ENCODE measurements around the gene OVAAL.

OVAAL gene

DNA sequence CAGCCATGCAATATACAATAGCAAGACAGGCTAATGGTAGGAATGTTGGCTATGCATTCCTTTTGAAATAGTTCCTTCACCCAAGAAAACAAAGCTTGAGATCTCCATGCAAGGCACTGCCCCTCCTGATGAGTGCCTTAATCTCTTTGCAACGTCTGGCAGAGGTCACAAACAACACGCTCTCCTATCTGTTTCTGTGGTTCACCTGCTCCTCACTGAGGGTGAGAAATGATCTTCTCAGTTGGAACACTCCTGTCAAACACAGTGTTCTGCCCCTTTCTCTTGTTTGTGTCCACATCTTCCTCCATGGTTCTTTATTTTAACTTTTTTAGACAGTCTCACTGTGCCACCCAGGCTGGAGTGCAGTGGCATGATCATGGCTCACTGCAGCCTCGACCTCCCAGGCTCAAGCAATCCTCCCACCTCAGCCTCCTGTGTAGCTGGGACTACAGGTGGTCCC lies 51.8 kb downstream of the OVAAL start:
- H3K27ac ChIP-seq (ENCODE audit: low read depth, low read length): no peak overlapping the region
- no peaks in the 10 kb centered on the region for H3K9me2 ChIP-seq (replicated peaks; ENCODE audit: insufficient read depth, low read length)
- no peaks in the 10 kb centered on the region for H4K20me1 ChIP-seq (ENCODE audit: low read depth, low read length)
- no peak for TF ChIP-seq CTCF (IDR thresholded peaks at IDR 0.05; ENCODE audit: insufficient read depth, low read length, poor library complexity, severe bottlenecking)
- H3K79me2 ChIP-seq (ENCODE audit: insufficient read depth, low read length): no peaks in the 10 kb centered on the region
- H2AFZ ChIP-seq (ENCODE audit: low read depth, low read length, severe bottlenecking): no peak overlapping the region
- H3K27me3 ChIP-seq (ENCODE audit: low read length): no peaks in the 10 kb centered on the region
- no peak overlapping the region for H3K9ac ChIP-seq (ENCODE audit: low read length)
- H3K4me3 ChIP-seq (ENCODE audit: insufficient read depth, low read length, poor library complexity, severe bottlenecking): no peak overlapping the region
- no peaks in the 10 kb centered on the region for H3K36me3 ChIP-seq (ENCODE audit: low read length)
- H3K9me3 ChIP-seq (ENCODE audit: insufficient read depth, low read length): no peaks in the 10 kb centered on the region
- H3F3A ChIP-seq (ENCODE audit: insufficient read depth): no peaks in the 10 kb centered on the region
- H3K4me2 ChIP-seq (ENCODE audit: low read depth, low read length, poor library complexity, severe bottlenecking): no peak overlapping the region

GRCh38 chr1:180611016-180611930 lies 52.5 kb downstream of the OVAAL start:
- H3K27ac ChIP-seq (ENCODE audit: low read depth, low read length): no peak overlapping the region
- H2AFZ ChIP-seq (ENCODE audit: low read depth, low read length, severe bottlenecking): peak overlapping the region; percentile 37

GRCh38 chr1:180612632-180613031 lies 53.9 kb downstream of the OVAAL start:
- Histone ChIP-seq H3K9ac (ENCODE audit: low read length) (no peak overlapping the region), H3K9me3 (ENCODE audit: insufficient read depth, low read length) (no peaks in the 10 kb centered on the region), H3K4me2 (ENCODE audit: low read depth, low read length, poor library complexity, severe bottlenecking) (no peak overlapping the region), H3K79me2 (ENCODE audit: insufficient read depth, low read length) (no peaks in the 10 kb centered on the region), H3K4me3 (ENCODE audit: insufficient read depth, low read length, poor library complexity, severe bottlenecking) (no peak overlapping the region), H3K27ac (ENCODE audit: low read depth, low read length) (no peak overlapping the region), H3F3A (ENCODE audit: insufficient read depth) (no peaks in the 10 kb centered on the region), H4K20me1 (ENCODE audit: low read depth, low read length) (no peaks in the 10 kb centered on the region), H3K36me3 (ENCODE audit: low read length) (no peaks in the 10 kb centered on the region), H3K9me2 (replicated peaks; ENCODE audit: insufficient read depth, low read length) (no peaks in the 10 kb centered on the region), H3K27me3 (ENCODE audit: low read length) (no peaks in the 10 kb centered on the region), H2AFZ (ENCODE audit: low read depth, low read length, severe bottlenecking) (no peak overlapping the region)
- TF ChIP-seq EZH2phosphoT487 (conservative IDR thresholded peaks at IDR 0.05; ENCODE audit: low read length): no peak
- no peak for TF ChIP-seq CTCF (IDR thresholded peaks at IDR 0.05; ENCODE audit: insufficient read depth, low read length, poor library complexity, severe bottlenecking)

More at GRCh38 chr1:180611016-180611930, 52.5 kb downstream of the OVAAL start:
- H3F3A ChIP-seq (ENCODE audit: insufficient read depth): no peaks in the 10 kb centered on the region
- TF ChIP-seq EZH2phosphoT487 (conservative IDR thresholded peaks at IDR 0.05; ENCODE audit: low read length) (no peak), CTCF (IDR thresholded peaks at IDR 0.05; ENCODE audit: insufficient read depth, low read length, poor library complexity, severe bottlenecking) (no peak)
- no peaks in the 10 kb centered on the region for H3K9me3 ChIP-seq (ENCODE audit: insufficient read depth, low read length)
- H3K36me3 ChIP-seq (ENCODE audit: low read length): no peaks in the 10 kb centered on the region
- no peaks in the 10 kb centered on the region for H3K27me3 ChIP-seq (ENCODE audit: low read length)
- no peak overlapping the region for H3K4me3 ChIP-seq (ENCODE audit: insufficient read depth, low read length, poor library complexity, severe bottlenecking)
- no peaks in the 10 kb centered on the region for H3K79me2 ChIP-seq (ENCODE audit: insufficient read depth, low read length)
- no peaks in the 10 kb centered on the region for H3K9me2 ChIP-seq (replicated peaks; ENCODE audit: insufficient read depth, low read length)
- H3K4me2 ChIP-seq (ENCODE audit: low read depth, low read length, poor library complexity, severe bottlenecking): peak overlapping the region; percentile 22
- no peak overlapping the region for H3K9ac ChIP-seq (ENCODE audit: low read length)
- no peaks in the 10 kb centered on the region for H4K20me1 ChIP-seq (ENCODE audit: low read depth, low read length)

All from SU-DHL-6 (cell line).